Ishikawa (cell line): ENCODE results near the gene MXRA8.

ENCODE experiments used
- CEBPB ChIP-seq: IDR thresholded peaks from 2 replicates; pipeline ENCODE4 v1.6.1; 2012
- CREB1 ChIP-seq: IDR thresholded peaks from 2 replicates; pipeline ENCODE4 v1.6.1; 2012; ENCODE audit warnings: low read depth
- EGR1 ChIP-seq: IDR thresholded peaks from 2 replicates; pipeline ENCODE4 v1.6.1; 2012
- EP300 ChIP-seq: IDR thresholded peaks from 2 replicates; pipeline ENCODE4 v1.6.1; 2012; ENCODE audit warnings: borderline replicate concordance
- FOXM1 ChIP-seq: IDR thresholded peaks from 2 replicates; pipeline ENCODE4 v1.6.1; 2012; ENCODE audit warnings: low read depth, borderline replicate concordance
- MAX ChIP-seq: IDR thresholded peaks from 2 replicates; pipeline ENCODE4 v1.6.1; 2012
- NFIC ChIP-seq: IDR thresholded peaks from 2 replicates; pipeline ENCODE4 v1.6.1; 2012
- RAD21 ChIP-seq: IDR thresholded peaks from 2 replicates; pipeline ENCODE4 v1.6.1; 2012; ENCODE audit warnings: low read depth
- TAF1 ChIP-seq: IDR thresholded peaks from 2 replicates; pipeline ENCODE4 v1.6.1; 2012; ENCODE audit warnings: low read depth, mild to moderate bottlenecking
- TEAD4 ChIP-seq: IDR thresholded peaks from 2 replicates; pipeline ENCODE4 v1.6.1; 2012
- YY1 ChIP-seq: IDR thresholded peaks from 2 replicates; pipeline ENCODE4 v1.6.1; 2012; ENCODE audit warnings: low read depth
- ZBTB7A ChIP-seq: IDR thresholded peaks from 2 replicates; pipeline ENCODE4 v1.6.1; 2012; ENCODE audit warnings: low read depth
- TF ChIP-seq, protein P1 (sequence below): IDR thresholded peaks from 2 replicates; pipeline ENCODE4 v1.6.1; 2012; ENCODE audit warnings: low read depth, mild to moderate bottlenecking

GRCh38 chr1:1322418-1322817 lies 35.9 kb downstream of the MXRA8 start:
- no peak for TF ChIP-seq CREB1
- no peak for TF ChIP-seq ZBTB7A
- TF ChIP-seq NFIC: no peak
- TF ChIP-seq, protein P1, sequence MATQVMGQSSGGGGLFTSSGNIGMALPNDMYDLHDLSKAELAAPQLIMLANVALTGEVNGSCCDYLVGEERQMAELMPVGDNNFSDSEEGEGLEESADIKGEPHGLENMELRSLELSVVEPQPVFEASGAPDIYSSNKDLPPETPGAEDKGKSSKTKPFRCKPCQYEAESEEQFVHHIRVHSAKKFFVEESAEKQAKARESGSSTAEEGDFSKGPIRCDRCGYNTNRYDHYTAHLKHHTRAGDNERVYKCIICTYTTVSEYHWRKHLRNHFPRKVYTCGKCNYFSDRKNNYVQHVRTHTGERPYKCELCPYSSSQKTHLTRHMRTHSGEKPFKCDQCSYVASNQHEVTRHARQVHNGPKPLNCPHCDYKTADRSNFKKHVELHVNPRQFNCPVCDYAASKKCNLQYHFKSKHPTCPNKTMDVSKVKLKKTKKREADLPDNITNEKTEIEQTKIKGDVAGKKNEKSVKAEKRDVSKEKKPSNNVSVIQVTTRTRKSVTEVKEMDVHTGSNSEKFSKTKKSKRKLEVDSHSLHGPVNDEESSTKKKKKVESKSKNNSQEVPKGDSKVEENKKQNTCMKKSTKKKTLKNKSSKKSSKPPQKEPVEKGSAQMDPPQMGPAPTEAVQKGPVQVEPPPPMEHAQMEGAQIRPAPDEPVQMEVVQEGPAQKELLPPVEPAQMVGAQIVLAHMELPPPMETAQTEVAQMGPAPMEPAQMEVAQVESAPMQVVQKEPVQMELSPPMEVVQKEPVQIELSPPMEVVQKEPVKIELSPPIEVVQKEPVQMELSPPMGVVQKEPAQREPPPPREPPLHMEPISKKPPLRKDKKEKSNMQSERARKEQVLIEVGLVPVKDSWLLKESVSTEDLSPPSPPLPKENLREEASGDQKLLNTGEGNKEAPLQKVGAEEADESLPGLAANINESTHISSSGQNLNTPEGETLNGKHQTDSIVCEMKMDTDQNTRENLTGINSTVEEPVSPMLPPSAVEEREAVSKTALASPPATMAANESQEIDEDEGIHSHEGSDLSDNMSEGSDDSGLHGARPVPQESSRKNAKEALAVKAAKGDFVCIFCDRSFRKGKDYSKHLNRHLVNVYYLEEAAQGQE: no peak
- TF ChIP-seq MAX: no peak
- TF ChIP-seq YY1: no peak
- no peak for TF ChIP-seq CEBPB
- TF ChIP-seq TAF1: no peak
- no peak for TF ChIP-seq RAD21
- TF ChIP-seq EP300: no peak
- TF ChIP-seq FOXM1: no peak
- no peak for TF ChIP-seq EGR1
- no peak for TF ChIP-seq TEAD4
